Stimulated activated CD8-positive, alpha-beta memory T cell treated with anti-CD3 and anti-CD28 coated beads, Interleukin-2, amount 100 ng/mL, for 1 hour (primary cell): ENCODE measurements around the gene STK39.

Experiments
- DNase-seq, 2 donors: peaks; one replicate each; pipeline ENCODE4 v3.0.0-alpha.2; 2020; ENCODE audit warnings: low read depth in 2 of 2

Gene STK39

DNA sequence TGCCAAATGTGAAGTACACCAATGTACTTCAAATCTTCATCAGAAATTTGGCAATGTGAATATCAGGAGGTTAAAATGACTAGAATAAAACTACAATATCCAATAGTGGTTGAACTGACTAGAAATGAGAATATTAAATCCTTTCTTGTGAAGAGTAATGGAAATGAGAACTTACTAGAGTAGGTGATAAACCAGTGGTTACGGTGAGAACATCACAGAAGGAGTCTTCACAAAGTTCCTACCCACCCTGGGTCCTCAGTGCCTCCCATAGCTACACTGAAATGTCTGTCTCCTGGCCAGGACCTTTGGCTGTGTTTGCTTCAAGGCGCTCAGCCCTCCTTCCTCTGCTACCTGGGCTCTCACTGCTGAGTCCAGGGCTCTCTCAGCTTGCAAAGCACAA lies 289.7 kb downstream of the STK39 start:
- no peak for DNase-seq

DNA sequence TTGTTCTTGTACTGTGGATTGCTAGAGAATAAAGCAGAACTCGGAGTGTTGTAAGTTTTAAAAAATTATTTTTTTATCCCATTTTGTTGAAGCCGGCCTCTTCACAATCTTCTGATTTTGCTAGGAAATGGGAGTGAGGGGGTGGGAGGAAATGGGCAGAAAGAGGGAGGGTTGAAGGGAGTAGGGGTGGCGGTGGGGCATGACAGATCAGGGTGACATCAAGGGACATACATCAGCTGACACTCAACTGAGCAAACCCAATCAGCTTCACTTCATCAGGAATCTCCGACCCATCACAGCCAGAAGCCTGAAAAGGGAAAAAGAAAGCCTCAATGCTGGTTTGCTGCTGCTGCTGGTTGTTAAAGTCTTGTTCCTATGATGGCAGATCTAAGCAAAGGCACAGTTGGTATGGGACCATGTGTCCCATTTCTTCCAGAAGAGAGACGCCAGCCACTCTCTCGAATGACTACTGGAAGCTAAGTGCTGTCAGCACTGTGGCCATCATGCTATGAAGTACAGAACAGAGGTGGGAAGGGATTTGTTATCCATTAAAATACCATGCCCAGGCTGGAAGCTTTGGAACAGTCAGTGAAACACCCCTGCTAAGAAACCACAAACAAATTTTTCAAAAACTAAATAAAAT lies 292.0 kb downstream of the STK39 start:
- no peak for DNase-seq

GRCh38 chr2:167954495-167954894 lies 292.9 kb downstream of the STK39 start:
- DNase-seq, result no peak

- no peak for DNase-seq
These were observed 293.6 kb downstream of the STK39 start for GRCh38 chr2:167953776-167954175.

GRCh38 chr2:167950571-167950970 lies 296.8 kb downstream of the STK39 start:
- no peak for DNase-seq

DNA sequence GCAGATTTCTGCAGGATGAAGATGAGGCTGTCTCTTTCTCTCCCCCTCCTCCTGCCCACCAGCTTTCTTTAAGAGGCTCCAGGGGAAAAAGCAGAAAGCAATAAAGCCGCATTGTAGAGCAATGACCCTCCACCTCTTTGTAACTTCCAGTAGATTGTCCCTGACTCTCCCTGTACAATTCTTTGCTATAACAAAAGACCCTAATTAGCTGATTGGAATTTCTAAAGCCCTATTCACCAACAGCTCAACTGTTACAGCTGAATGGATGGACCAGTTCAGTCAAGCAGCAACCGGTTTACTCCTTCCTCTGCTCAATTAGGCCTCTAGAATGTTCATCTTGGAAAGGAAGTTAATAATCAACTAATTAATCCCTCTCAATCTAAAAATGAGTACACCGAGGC lies 301.0 kb downstream of the STK39 start:
- DNase-seq, result no peak

DNA sequence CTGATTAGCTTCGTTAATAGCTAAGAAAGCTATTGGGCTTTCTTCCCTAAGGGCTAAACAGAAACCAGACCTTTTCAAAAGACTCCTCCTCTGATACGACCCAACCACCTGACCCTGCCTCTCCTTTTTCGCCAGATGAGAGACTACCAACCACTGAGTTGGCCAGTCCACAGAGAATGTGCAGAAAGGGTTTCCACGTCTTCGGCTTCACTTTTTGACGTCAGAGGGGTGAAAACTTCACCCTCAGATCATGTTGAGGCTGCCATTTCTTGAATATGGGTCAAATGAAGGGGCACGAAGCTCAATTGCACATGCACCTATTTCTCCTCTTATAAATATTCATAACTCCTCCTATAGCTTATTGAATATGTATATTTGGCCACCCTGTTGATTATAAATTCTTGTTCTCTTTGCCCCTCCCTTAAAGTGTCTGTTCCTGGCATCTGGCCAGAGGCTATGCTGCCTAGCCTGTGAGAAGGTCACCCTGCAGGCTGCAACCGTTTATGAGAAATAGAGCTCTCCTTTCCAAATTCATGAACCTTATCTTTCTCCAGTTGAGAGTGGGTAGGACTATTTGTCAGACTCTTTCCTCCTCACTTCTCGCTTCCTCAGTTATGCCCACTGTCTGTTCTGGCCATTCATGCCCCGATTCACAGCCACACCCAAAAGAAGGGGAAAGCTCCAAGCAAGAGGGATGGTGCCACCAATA lies 301.6 kb downstream of the STK39 start:
- DNase-seq, result no peak

- DNase-seq, result no peak
These were observed 302.4 kb downstream of the STK39 start for GRCh38 chr2:167944825-167945659.

DNA sequence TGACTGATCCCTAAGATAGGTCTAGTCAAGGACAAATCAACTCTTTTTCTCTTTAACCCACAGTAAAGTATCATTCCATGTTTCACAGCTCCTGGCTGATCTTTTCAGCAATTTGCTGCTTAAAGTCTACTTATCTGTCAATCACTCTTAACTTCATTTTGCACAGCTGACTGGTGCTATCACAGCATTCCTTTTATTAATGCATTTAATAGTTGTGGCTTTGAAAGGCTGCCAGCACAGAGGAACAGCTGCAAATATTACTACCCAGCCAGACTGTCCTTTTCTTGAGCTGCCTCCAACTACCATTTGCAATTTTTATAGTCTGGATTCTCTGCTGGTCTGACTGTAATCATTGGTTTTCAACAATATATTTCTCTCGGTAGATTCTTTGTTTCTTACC lies 303.5 kb downstream of the STK39 start:
- DNase-seq, result no peak

DNA sequence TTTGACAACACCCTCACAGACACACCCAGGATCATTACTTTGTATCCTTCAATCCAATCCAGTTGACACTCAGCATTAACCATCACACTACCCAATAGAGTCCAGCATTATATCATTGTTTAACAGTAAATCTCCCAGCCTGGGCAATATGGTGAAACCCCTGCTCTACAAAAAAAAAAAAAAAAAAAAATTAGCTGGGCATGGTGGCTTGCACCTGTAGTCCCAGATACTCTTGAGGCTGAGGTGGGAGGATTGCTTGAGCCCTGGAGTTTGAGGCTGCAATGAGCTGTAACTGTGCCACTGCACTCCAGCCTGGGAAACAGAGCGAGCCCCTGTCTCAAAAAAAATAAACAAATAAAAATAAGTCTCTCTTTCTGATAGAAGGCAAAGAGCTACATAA lies 304.0 kb downstream of the STK39 start:
- DNase-seq, result no peak

GRCh38 chr2:167942366-167943081 lies 304.9 kb downstream of the STK39 start:
- DNase-seq, result no peak

DNA sequence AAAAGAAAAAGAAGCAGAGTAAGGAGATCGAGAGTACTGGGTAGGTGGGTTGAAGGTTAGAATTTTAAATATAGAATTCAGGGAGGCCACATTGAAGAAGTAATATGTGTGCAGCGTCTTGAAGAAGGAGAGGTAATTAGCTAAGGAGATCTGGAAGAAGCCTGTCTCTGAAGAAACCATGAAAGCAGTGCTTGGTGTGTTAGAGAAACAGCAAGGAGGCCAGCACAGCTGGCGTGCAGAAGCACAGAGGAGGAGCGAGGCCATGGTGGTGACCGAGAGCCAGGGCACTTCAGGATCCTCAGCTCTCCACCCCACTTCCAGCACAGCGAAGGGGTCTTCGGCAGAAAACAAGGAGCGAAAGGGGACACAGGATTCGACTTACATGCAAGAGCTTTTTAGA lies 305.8 kb downstream of the STK39 start:
- DNase-seq, result no peak

DNA sequence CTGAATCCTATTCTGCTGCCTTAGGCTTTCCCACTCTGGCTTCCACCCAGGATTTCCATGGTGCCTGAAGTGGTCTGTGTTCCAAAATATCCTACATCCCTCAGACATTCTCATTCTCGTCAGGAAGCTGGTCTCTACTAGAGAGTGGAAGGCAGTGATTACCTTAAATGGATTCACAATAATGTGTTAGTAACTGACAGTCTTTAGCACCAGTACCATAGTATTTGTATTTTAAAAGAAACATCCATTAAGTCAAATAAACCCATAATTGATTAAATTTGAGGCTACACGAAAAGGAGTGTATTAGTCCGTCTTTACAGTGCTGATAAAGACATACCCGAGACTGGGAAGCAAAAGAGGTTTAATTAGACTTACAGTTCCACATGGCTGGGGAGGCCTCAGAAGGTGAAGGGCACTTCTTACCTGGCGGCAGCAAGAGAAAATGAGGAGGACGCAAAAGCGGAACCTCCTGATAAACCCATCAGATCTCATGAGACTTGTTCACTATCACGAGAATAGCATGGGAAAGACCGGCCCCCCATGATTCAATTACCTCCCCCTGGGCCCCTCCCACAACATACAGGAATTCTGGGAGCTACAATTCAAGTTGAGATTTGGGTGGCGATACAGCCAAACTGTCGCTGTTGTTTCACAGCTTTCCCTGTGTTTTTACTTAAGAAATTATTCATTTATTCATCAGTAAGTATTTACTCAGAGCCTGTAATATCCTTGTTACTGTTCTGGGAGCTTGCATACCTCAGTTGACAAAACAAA lies 306.5 kb downstream of the STK39 start:
- DNase-seq, result no peak

DNA sequence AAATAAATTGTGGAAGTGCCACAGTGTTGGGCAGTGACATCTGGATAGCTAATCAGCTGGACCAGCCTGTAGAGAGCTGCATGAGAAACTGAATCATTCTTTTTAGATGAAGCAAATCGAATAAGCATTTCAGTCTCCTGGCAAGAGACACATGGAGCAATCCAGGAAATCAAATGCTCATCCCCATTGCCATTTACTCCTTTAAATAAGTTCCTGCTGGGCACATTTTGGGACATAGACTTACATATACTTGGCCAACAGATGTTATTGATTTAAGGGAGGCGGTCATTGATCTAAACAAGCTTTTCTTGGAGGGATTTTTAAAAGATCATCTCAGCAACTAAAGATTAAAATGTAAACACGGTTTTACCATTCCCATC lies 307.1 kb downstream of the STK39 start:
- DNase-seq, result no peak

DNA sequence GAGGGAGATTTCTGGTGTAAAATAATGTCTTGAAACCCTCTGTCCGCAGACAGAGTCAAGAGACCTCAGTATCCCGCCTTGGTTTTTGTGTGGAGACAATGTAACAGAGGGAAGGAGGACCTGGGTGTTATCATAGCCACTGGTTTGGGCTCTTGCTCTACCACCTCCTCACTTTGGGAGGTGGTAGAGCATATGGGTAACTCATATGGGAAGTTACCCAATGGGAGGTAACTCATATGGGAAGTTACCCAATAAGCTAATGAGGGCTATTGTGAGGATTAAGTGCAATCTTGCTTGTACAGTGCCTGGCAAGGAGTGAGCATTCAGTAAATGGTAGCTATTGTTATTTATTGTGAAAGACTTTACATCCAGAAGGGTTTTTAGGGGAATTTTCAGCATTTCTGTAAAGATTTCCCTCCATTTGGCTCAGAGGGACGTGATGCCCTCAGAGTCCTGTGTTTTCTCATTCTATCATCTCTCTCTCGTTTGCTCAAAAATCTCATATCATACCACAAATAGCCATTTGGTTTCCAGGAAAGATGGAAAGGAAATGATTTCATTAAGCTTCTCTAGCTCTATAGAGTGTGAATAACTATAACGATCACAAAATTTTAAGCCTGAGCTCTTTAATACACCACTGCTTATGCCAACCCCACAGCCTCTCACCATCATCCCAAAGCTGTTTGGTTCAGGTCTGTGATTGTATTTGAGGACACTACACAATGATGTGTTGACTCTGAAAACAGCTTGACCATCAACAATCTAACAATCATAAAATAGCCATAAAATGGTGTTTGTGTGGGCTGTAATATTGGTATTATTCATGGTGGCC lies 307.7 kb downstream of the STK39 start:
- no peak for DNase-seq

GRCh38 chr2:167937403-167937802 lies 310.0 kb downstream of the STK39 start:
- no peak for DNase-seq

- DNase-seq, result no peak
These were observed 311.6 kb downstream of the STK39 start for GRCh38 chr2:167935803-167936110.

- no peak for DNase-seq
These were observed 314.1 kb downstream of the STK39 start for GRCh38 chr2:167933097-167933814.

DNA sequence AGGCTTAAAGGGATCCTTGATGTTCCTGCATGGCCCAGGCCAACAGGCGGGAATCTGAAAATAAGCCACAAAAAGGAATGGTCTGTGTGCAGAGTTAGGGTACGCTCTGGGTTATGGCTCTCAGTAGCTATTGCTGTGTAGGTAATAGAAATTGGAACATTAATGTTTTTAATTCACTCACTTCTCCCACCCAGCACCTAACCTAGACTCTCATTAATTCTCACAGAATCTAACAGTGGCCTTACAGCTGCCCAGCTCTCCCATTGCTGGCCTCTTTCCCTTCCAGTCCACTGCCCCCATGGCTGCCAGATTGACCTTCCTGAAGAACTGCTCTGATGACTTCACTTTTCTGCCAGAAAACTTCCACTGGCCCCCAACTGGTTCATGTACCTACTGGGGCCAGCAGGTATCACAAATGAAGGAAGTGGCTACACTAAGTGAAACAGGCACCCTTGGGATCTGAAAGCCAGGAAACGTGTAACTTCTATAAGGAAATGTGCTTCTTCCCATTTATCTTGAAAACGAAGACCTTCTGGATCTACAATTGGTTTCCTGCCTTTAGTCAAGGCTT lies 315.2 kb downstream of the STK39 start:
- no peak for DNase-seq

GRCh38 chr2:167929484-167929883 lies 317.9 kb downstream of the STK39 start:
- DNase-seq, result no peak
